ENCODE results near the gene SCG2. TPM values are rescaled to one million over a fixed set of nuclear protein-coding genes. Genes with fewer than 3 reads are reported as not detected.

The SCG2 gene
- total RNA-seq, 1 experiment from 2014 or later: 19.8 TPM

DNA sequence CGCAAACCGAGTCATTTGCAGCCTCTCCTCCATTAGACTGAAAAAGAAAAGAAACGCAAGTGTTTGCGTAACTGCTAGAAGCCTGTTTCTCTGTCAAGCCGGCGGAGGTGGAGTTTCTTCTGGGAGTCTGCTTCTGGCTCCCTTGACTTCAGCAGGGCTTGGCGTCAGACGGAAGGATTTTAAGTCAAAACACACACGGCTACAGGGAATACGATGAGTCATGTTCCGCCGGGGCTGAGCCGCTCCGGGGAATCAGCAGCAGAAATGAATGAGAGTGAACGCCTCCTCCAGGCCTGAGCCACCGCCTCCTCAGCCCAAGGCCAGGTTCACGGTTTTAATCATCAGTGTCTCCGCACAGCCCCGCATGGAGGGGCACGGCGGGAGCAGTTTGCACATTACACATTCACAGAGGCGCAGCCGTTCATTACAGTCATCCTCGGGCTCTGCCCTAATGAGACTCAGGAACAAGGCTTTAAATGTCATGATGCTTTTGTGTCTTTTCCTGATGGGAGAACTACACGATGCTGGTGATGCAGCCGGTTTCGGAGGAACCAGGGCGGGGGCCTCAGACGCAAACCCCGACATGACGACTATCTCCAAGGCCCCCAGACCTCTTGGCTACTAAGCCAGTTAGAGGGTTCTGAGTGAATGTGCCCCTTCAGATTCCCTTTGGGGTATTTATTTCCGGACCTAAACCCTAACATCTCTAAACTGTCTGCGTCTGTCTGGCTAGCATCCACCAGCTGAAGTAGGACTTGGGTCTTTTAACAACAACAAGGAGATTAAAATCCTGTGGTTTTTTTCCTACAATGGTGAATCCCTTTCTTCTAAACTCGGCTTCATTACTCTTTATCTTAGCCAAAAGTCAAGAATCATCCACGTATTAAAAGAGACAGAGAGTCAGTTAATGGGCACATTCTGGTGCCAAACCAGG, 11.1 kb upstream of the SCG2 start:
- ChIA-PET POLR2A (interaction anchor here (1.2 kb wide), 1 partner anchor 9 kb away, joined by 3 read pairs; no protein-coding TSS in a partner anchor), RAD21 (ENCODE audit: low non-redundant PET in 1 of 2, low total read pairs in 2 of 2, uncharacterized antibody in 2 of 2, unreplicated experiment in 2 of 2) (no interaction called here), CTCF (no interaction called here)
- intact Hi-C loops (cut with micrococcal nuclease): loop anchor here (5.0 to 10.0 kb wide), 2 partner anchors 148 to 184 kb away; no protein-coding TSS in a partner anchor
- Histone ChIP-seq H3K4me1 (ENCODE audit: control insufficient read depth in 1 of 2, insufficient read depth in 2 of 2, low read length in 2 of 2) (peaks cover 30 to 46% of the 10 kb centered on the region in 2 experiments), H2AFZ (ENCODE audit: low read depth, low read length, poor library complexity, severe bottlenecking) (peak overlapping the region; percentile 83), H3K27me3 (ENCODE audit: insufficient read depth, low read length) (no peaks in the 10 kb centered on the region), H3K79me2 (ENCODE audit: insufficient read depth, low read length) (no peaks in the 10 kb centered on the region), H3K4me2 (ENCODE audit: low read length) (peak overlapping the region; percentile 77), H3K9ac (ENCODE audit: low read length) (peak overlapping the region; percentile 58), H3K36me3 (ENCODE audit: control insufficient read depth in 1 of 2, insufficient read depth in 2 of 2, low read length in 2 of 2) (no peaks in the 10 kb centered on the region), H4K20me1 (ENCODE audit: insufficient read depth) (no peaks in the 10 kb centered on the region), H3K4me3 (replicated peaks in 1 of 2; ENCODE audit: low read depth in 1 of 2, low read length in 2 of 2) (peak overlapping the region; percentile 24 to 53), H3K9me3 (ENCODE audit: control insufficient read depth in 1 of 2, insufficient read depth in 1 of 2, low read depth in 1 of 2, low read length in 2 of 2) (no peaks in the 10 kb centered on the region), H3K27ac (ENCODE audit: low read depth, low read length) (peak overlapping the region; percentile 83), H3K9me2 (ENCODE audit: insufficient read depth) (no peaks in the 10 kb centered on the region)
- peak; percentile 97 for ATAC-seq
- DNase-seq (ENCODE audit: low read depth, low spot score): peak; percentile 89
- TSS peak; percentile 86 for BruUV-seq (replicated peaks)
- TF ChIP-seq YY1 (IDR thresholded peaks at IDR 0.05; ENCODE audit: extremely low read depth, insufficient replicate concordance, low read depth, low read length) (peak; percentile 74), REST (IDR thresholded peaks at IDR 0.05; ENCODE audit: low read depth) (no peak), FOSL1 (IDR thresholded peaks at IDR 0.05; ENCODE audit: low read depth) (peak; percentile 90), ZNF274 (IDR thresholded peaks at IDR 0.05; ENCODE audit: low read depth, low read length) (no peak), EZH2phosphoT487 (IDR thresholded peaks at IDR 0.05; ENCODE audit: borderline replicate concordance) (no peak), SRF (IDR thresholded peaks at IDR 0.05; ENCODE audit: low read depth) (peak; percentile 35; the same call in 1 of the 2 replicates), ELF1 (IDR thresholded peaks at IDR 0.05; ENCODE audit: borderline replicate concordance, low read depth) (no peak), ATF3 (IDR thresholded peaks at IDR 0.05) (no peak), POLR2A (IDR thresholded peaks at IDR 0.05; ENCODE audit: borderline replicate concordance, extremely low read depth, insufficient read depth, insufficient read length) (no peak), CBX3 (IDR thresholded peaks at IDR 0.05; ENCODE audit: low read depth) (peak; percentile 97), SIN3A (IDR thresholded peaks at IDR 0.05; ENCODE audit: low read depth) (peak; percentile 83), JUND (IDR thresholded peaks at IDR 0.05) (peak; percentile 92), SP1 (IDR thresholded peaks at IDR 0.05; ENCODE audit: low read depth) (peak; percentile 78), TCF7L2 (IDR thresholded peaks at IDR 0.05; ENCODE audit: borderline replicate concordance, extremely low read depth, insufficient read depth, insufficient read length) (peak; percentile 75), ZFX (IDR thresholded peaks at IDR 0.05) (no peak), CEBPB (IDR thresholded peaks at IDR 0.05; ENCODE audit: low read depth) (peak; percentile 90), EGR1 (IDR thresholded peaks at IDR 0.05; ENCODE audit: low read depth) (peak; percentile 68), EZH2 (IDR thresholded peaks at IDR 0.05) (no peak)
- TF ChIP-seq, protein P1, sequence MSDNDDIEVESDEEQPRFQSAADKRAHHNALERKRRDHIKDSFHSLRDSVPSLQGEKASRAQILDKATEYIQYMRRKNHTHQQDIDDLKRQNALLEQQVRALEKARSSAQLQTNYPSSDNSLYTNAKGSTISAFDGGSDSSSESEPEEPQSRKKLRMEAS (IDR thresholded peaks at IDR 0.05): peak; percentile 78
- TF ChIP-seq, protein P2, sequence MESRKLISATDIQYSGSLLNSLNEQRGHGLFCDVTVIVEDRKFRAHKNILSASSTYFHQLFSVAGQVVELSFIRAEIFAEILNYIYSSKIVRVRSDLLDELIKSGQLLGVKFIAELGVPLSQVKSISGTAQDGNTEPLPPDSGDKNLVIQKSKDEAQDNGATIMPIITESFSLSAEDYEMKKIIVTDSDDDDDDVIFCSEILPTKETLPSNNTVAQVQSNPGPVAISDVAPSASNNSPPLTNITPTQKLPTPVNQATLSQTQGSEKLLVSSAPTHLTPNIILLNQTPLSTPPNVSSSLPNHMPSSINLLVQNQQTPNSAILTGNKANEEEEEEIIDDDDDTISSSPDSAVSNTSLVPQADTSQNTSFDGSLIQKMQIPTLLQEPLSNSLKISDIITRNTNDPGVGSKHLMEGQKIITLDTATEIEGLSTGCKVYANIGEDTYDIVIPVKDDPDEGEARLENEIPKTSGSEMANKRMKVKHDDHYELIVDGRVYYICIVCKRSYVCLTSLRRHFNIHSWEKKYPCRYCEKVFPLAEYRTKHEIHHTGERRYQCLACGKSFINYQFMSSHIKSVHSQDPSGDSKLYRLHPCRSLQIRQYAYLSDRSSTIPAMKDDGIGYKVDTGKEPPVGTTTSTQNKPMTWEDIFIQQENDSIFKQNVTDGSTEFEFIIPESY (IDR thresholded peaks at IDR 0.05; ENCODE audit: extremely low read depth, insufficient replicate concordance, low read length): no peak
